ENCODE results near the gene FAM78B. TPM values are rescaled to one million over a fixed set of nuclear protein-coding genes. Genes with fewer than 3 reads are reported as not detected.

FAM78B gene
- total RNA-seq, 2 experiments from 2014 or later = 0.11 TPM; not detected in 1

GRCh38 chr1:166190400-166190799 is 23.6 kb upstream of the FAM78B start:
- Mint-ChIP-seq H3K27me3 (peaks cover 18% of the 10 kb centered on the region), H3K4me3 (no peak overlapping the region), H3K36me3 (ENCODE audit: low read depth) (no peaks in the 10 kb centered on the region), H3K9me3 (no peaks in the 10 kb centered on the region), H3K4me1 (ENCODE audit: low read depth) (no peaks in the 10 kb centered on the region), H3K27ac (no peak overlapping the region)
- CTCF ChIA-PET = no interaction called here
- TF ChIP-seq CTCF (IDR thresholded peaks at IDR 0.05) = no peak
- ATAC-seq (ENCODE audit: poor library complexity) = no peak
- Histone ChIP-seq H3K27ac (ENCODE audit: low read depth in 1 of 2, low read length in 2 of 2) (no peak overlapping the region), H3K9me3 (ENCODE audit: control insufficient read depth in 1 of 2, insufficient read depth in 1 of 2, low read length in 2 of 2) (no peaks in the 10 kb centered on the region), H3K27me3 (ENCODE audit: control insufficient read depth in 1 of 2, insufficient read depth in 2 of 2, low read length in 2 of 2) (no peaks in the 10 kb centered on the region), H3K4me1 (ENCODE audit: insufficient read depth, low read length) (no peaks in the 10 kb centered on the region), H3K4me3 (ENCODE audit: low read length) (no peak overlapping the region), H3K36me3 (ENCODE audit: insufficient read depth, low read length) (no peaks in the 10 kb centered on the region)
- DNase-seq = no peak
- intact Hi-C loops (cut with DNase I, micrococcal nuclease) = no loop called here
- POLR2A ChIA-PET = no interaction called here

- no peak for ATAC-seq (ENCODE audit: poor library complexity)
- Mint-ChIP-seq H3K4me3 (no peak overlapping the region), H3K9me3 (no peaks in the 10 kb centered on the region), H3K36me3 (ENCODE audit: low read depth) (no peaks in the 10 kb centered on the region), H3K4me1 (ENCODE audit: low read depth) (no peaks in the 10 kb centered on the region), H3K27me3 (peaks cover 21% of the 10 kb centered on the region), H3K27ac (no peak overlapping the region)
- Histone ChIP-seq H3K36me3 (ENCODE audit: insufficient read depth, low read length) (no peaks in the 10 kb centered on the region), H3K9me3 (ENCODE audit: control insufficient read depth in 1 of 2, insufficient read depth in 1 of 2, low read length in 2 of 2) (no peaks in the 10 kb centered on the region), H3K4me3 (ENCODE audit: low read length) (no peak overlapping the region), H3K27me3 (ENCODE audit: control insufficient read depth in 1 of 2, insufficient read depth in 2 of 2, low read length in 2 of 2) (no peaks in the 10 kb centered on the region), H3K27ac (ENCODE audit: low read depth in 1 of 2, low read length in 2 of 2) (no peak overlapping the region), H3K4me1 (ENCODE audit: insufficient read depth, low read length) (no peaks in the 10 kb centered on the region)
- POLR2A ChIA-PET = no interaction called here
- intact Hi-C loops (cut with DNase I, micrococcal nuclease) = no loop called here
- no peak for TF ChIP-seq CTCF (IDR thresholded peaks at IDR 0.05)
- no peak for DNase-seq
- CTCF ChIA-PET = no interaction called here
These were observed 22.3 kb upstream of the FAM78B start for GRCh38 chr1:166189126-166189525.

GRCh38 chr1:166185526-166185925 is 18.7 kb upstream of the FAM78B start:
- H3K4me3 Mint-ChIP-seq = no peak overlapping the region
- no peaks in the 10 kb centered on the region for H3K36me3 ChIP-seq (ENCODE audit: insufficient read depth, low read length)
- H3K27me3 Mint-ChIP-seq = peaks cover 23% of the 10 kb centered on the region
- no peak overlapping the region for H3K27ac ChIP-seq (ENCODE audit: low read depth in 1 of 2, low read length in 2 of 2)
- H3K4me1 ChIP-seq (ENCODE audit: insufficient read depth, low read length) = no peaks in the 10 kb centered on the region
- no peaks in the 10 kb centered on the region for H3K36me3 Mint-ChIP-seq (ENCODE audit: low read depth)
- no peak overlapping the region for H3K4me3 ChIP-seq (ENCODE audit: low read length)
- H3K27ac Mint-ChIP-seq = no peak overlapping the region
- no peak for DNase-seq
- H3K27me3 ChIP-seq (ENCODE audit: control insufficient read depth in 1 of 2, insufficient read depth in 2 of 2, low read length in 2 of 2) = no peaks in the 10 kb centered on the region
- intact Hi-C loops (cut with DNase I, micrococcal nuclease) = no loop called here
- no peaks in the 10 kb centered on the region for H3K4me1 Mint-ChIP-seq (ENCODE audit: low read depth)
- POLR2A ChIA-PET = no interaction called here
- no peak for ATAC-seq (ENCODE audit: poor library complexity)
- TF ChIP-seq CTCF (IDR thresholded peaks at IDR 0.05) = no peak
- H3K9me3 Mint-ChIP-seq = no peaks in the 10 kb centered on the region
- H3K9me3 ChIP-seq (ENCODE audit: control insufficient read depth in 1 of 2, insufficient read depth in 1 of 2, low read length in 2 of 2) = no peaks in the 10 kb centered on the region
- CTCF ChIA-PET = no interaction called here
